Medulla oblongata (tissue), 1 donor: ENCODE data around the gene RASSF5.
"Not testable (repeated sequence)": the region's sequence is repeated elsewhere in the genome, so short reads cannot be mapped to it uniquely, and the experiment has no call there.

ENCODE experiments used
- DNase-seq: peaks from one replicate; pipeline ENCODE4 v3.0.0-alpha.2; 2015; ENCODE audit errors: extremely low spot score

RASSF5 gene

GRCh38 chr1:206476591-206476990 lies 30.7 kb upstream of the RASSF5 start:
- DNase-seq = no peak

DNA sequence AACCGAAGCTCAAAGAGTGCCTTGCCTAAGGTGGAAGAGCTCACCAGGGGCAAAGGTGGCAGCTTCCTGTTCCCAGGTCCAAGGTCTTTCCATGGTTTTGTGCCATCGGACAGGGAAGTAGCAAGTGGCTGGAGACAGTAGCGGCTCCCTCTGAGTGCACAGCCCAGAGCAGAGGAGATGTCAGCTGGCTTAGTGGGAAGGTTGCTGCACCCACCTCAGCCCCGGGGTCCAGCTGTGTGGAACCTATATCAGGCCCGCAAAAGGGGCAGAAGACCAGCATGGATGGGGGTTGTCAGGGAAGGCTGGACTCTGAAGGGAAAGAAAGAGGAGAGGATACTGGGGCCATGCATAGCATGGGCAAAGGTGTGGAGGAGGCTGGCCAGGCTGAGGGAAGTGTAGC lies 30.2 kb upstream of the RASSF5 start:
- DNase-seq = no peak

- no peak for DNase-seq
Measured at GRCh38 chr1:206477581-206478380, 29.6 kb upstream of the RASSF5 start.

DNA sequence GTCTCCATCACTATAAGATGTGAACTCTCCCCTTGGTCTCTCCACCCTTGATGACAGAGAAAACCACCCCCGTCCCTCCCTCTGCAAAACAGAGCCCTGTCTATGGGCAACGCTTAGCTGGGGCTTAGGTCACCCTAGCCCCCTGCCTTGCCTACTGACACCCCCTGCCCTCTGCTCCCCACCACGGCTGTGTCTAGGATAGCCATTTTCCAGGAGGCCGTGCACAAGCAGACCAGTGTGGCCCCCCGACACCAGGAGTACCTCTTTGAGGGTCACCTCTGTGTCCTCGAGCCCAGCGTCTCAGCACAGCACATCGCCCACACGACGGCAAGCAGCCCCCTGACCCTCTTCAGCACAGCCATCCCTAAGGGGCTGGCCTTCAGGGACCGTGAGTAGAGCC lies 28.6 kb upstream of the RASSF5 start:
- no peak for DNase-seq

- DNase-seq = peak; percentile 78
Measured at GRCh38 chr1:206479183-206480125, 27.9 kb upstream of the RASSF5 start.

- no peak for DNase-seq
Measured at GRCh38 chr1:206480211-206480610, 27.1 kb upstream of the RASSF5 start.

DNA sequence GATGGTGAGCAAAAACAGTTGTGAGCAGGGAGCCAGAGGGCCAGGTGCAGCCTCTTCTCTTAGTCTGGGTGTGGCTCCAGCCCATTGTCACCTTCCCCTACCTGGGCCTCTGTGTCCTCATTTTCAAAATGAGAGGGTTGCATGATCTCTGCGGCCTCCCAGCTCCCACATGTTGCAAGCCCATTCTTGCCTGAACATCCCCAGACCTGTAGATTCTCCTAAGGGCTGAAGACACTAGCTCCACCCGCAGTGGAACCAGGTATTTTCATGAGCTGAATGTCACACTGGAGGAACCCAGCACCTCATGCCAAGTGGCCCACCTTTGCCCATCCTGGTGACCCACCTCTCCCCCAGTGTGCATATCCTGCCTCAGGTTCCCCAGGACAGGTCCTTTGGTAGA lies 24.7 kb upstream of the RASSF5 start:
- no peak for DNase-seq

- not testable (repeated sequence) for DNase-seq
Measured at GRCh38 chr1:206483864-206484263, 23.5 kb upstream of the RASSF5 start.

DNA sequence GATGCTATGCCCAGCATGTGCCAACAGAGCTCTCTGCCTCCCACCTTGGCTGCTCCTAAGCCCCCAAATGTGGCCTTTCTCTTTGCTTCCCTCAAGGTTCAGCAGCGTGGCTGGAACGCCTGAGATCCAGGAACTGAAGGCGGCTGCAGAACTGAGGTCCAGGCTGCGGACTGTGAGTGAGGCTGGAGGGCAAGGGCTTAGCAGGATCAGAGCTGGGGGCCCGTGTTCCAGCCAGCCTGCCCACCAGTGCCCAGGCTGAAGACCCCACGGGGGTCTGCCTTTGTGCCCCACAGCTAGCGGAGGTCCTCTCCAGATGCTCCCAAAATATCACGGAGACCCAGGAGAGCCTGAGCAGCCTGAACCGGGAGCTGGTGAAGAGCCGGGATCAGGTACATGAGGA lies 22.4 kb upstream of the RASSF5 start:
- DNase-seq = no peak

GRCh38 chr1:206486995-206487788 lies 20.1 kb upstream of the RASSF5 start:
- no peak for DNase-seq

DNA sequence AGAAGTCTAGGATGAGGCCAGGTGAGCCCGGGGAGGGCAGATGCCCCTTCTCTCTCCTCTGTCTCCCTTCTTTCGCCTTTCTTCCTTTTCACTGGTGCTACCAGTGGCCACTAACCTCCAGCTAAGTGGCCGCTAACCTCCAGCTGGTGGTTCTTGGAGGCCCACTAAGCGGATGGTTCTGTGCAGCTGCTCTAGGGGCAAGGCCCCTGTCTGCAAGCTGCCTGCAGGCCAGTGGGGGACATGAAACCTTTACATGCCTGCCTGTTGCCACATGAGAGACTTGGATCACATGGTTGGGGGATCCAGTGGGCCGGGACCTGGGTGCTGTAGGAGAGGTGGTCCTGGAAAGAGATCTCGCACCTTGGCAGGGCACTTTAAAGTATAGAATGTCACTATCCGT lies 19.4 kb upstream of the RASSF5 start:
- DNase-seq = no peak

GRCh38 chr1:206488466-206488865 lies 18.9 kb upstream of the RASSF5 start:
- no peak for DNase-seq

- peak; percentile 77 for DNase-seq
Measured at GRCh38 chr1:206489980-206490770, 17.2 kb upstream of the RASSF5 start.

DNA sequence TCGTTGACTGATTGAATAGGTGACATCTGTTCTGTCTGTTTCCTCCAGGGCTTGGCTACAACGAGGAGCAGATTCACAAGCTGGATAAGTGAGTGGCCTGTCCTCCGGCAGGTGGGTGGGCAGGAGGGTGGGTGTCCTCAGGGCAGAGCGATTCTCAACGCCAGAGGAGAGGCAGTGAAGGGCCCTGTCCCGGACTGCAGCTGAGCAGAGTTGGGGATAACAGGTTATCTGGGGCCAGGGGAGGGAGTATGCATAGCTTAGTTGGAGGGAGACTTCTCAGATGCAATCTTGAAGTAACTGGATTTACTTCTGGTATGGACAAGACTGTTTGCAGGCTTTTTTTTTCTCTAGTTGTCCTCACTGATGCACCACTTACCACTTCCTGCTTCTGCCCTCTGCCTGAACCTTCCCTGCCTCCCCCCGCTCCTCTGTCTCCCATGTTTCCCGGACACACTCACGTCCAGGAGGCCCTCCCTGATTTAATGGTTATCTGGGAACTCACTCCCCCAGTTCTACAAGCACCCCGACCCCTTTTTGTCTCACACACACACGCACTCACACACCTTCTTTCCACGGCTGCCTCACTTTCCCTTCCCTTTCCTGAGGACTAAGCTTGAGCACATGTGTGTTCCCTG lies 16.4 kb upstream of the RASSF5 start:
- DNase-seq = no peak

GRCh38 chr1:206491616-206492015 lies 15.7 kb upstream of the RASSF5 start:
- DNase-seq = no peak

- no peak for DNase-seq
Measured at GRCh38 chr1:206492589-206492988, 14.7 kb upstream of the RASSF5 start.

GRCh38 chr1:206493279-206493678 lies 14.1 kb upstream of the RASSF5 start:
- DNase-seq = no peak

DNA sequence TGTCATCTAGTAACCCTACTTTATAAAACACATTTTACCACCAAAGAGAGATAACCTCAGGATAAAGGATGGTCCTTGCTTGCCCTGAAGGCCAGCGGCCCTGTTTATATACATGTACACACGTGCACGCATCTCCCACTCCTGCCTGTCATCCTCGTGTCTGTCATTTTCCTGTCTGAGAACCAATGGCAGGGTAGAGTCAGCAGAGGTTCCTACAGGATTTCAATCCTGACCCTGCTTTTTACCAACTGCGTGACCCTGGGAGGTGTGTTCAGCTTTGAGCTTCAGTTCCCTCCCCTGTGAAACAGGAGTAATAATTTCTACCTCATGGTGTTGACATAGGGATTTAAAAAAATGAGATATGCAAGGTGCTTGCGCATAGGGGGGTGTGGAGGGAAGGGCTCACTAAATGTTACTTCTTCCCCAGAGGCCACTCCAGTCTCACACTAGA lies 12.3 kb upstream of the RASSF5 start:
- no peak for DNase-seq

DNA sequence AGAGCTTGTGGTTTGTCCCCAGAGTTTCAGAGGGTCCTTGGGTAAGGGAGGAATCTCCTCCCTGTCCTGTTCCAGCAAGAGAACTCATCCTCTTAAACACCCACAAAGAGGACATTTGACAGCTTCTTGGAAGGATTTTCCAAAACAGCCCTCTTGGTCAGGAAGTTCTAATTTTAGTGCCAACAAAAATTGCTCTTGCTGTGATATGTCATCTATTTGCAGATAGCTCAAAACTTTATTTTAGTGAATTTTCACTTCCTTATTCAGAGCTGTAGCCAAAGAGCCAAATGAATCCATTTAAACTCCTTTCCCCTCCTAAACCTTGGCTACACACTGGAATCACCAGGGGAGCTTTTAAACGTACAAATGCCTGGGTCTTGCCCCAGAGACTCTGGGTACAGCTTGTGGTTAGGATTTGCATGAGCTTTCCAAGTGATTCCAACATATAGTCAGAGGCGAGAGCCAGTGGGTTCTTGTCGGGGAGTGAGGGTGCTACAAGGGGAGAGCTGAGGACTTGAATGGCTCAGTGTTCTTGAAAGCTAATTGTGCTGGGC lies 11.8 kb upstream of the RASSF5 start:
- DNase-seq = peak; percentile 19

DNA sequence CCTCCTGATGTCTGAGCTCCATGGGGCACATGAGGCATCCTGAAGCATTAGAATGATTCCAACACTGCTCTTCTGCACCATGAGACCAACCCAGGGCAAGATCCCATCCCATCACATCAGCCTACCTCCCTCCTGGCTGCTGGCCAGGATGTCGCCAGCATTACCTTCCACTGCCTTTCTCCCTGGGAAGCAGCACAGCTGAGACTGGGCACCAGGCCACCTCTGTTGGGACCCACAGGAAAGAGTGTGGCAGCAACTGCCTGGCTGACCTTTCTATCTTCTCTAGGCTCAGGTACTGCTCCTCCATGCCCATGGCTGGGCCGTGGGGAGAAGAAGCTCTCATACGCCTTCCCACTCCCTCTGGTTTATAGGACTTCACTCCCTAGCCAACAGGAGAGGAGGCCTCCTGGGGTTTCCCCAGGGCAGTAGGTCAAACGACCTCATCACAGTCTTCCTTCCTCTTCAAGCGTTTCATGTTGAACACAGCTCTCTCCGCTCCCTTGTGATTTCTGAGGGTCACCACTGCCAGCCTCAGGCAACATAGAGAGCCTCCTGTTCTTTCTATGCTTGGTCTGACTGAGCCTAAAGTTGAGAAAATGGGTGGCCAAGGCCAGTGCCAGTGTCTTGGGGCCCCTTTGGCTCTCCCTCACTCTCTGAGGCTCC lies 11.1 kb upstream of the RASSF5 start:
- DNase-seq = peak; percentile 41
